GM23338 (cell line): Measurements from ENCODE around the gene POLR1A. TPM values are rescaled to one million over a fixed set of nuclear protein-coding genes. Genes with fewer than 3 reads are reported as not detected.

ENCODE experiments used
- ATAC-seq: fragments of 200-7000 bp; cut with Tn5 transposase; 3 replicates; pipeline ENCODE4 v1.9.1; 2020
- DNase-seq: peaks from one replicate; pipeline ENCODE4 v3.0.0-alpha.2; 2015; ENCODE audit warnings: low spot score
- H2AFZ ChIP-seq: fragments of 200-600 bp; sonication (generic); 2 replicates; pipeline ENCODE4 v1.8.0; 2016; ENCODE audit warnings: antibody characterized with exemption, mild to moderate bottlenecking, moderate library complexity
- H3F3A ChIP-seq: fragments of 200-600 bp; sonication (generic); replicated peaks from 2 replicates; pipeline ENCODE4 v1.8.0; 2017; ENCODE audit warnings: antibody characterized with exemption, mixed run types, low read depth
- H3K27ac ChIP-seq: fragments of 200-600 bp; sonication (generic); 2 replicates; pipeline ENCODE4 v1.6.1; 2016; ENCODE audit warnings: low read depth
- H3K27me3 ChIP-seq: fragments of 200-600 bp; sonication (generic); 2 replicates; pipeline ENCODE4 v1.8.0; 2016; ENCODE audit warnings: mild to moderate bottlenecking, mixed run types, moderate library complexity; ENCODE audit not compliant: insufficient read depth
- H3K36me3 ChIP-seq: fragments of 200-600 bp; sonication (generic); 2 replicates; pipeline ENCODE4 v1.8.0; 2016; ENCODE audit warnings: mild to moderate bottlenecking; ENCODE audit not compliant: insufficient read depth
- H3K4me1 ChIP-seq: fragments of 200-600 bp; sonication (generic); 2 replicates; pipeline ENCODE4 v1.8.0; 2016; ENCODE audit warnings: mild to moderate bottlenecking, moderate library complexity; ENCODE audit not compliant: insufficient read depth
- H3K4me2 ChIP-seq: fragments of 200-600 bp; sonication (generic); 2 replicates; pipeline ENCODE4 v1.7.1; 2017; ENCODE audit warnings: mixed run types
- H3K4me3 ChIP-seq: fragments of 200-600 bp; sonication (generic); 2 replicates; pipeline ENCODE4 v1.6.1; 2016; ENCODE audit warnings: mixed run types
- H3K79me2 ChIP-seq: fragments of 200-600 bp; sonication (generic); replicated peaks from 2 replicates; pipeline ENCODE4 v1.8.0; 2017; ENCODE audit warnings: mild to moderate bottlenecking; ENCODE audit not compliant: insufficient read depth
- H3K9me2 ChIP-seq: fragments of 200-600 bp; sonication (generic); 2 replicates; pipeline ENCODE4 v1.8.0; 2017; ENCODE audit not compliant: insufficient read depth
- H4K20me1 ChIP-seq: fragments of 200-600 bp; sonication (generic); replicated peaks from 2 replicates; pipeline ENCODE4 v1.8.0; 2017; ENCODE audit warnings: mild to moderate bottlenecking; ENCODE audit not compliant: insufficient read depth
- H3K27ac Mint-ChIP-seq: 2 replicates; pipeline ENCODE4 v1.8.0; 2020; ENCODE audit warnings: inconsistent platforms, mild to moderate bottlenecking, moderate library complexity, mixed read lengths
- H3K27me3 Mint-ChIP-seq: 3 replicates; pipeline ENCODE4 v1.8.0; 2022; ENCODE audit warnings: low read depth, mild to moderate bottlenecking, moderate library complexity, mixed read lengths, inconsistent platforms; ENCODE audit not compliant: insufficient read depth, poor library complexity
- H3K36me3 Mint-ChIP-seq: 3 replicates; pipeline ENCODE4 v1.8.0; 2021; ENCODE audit warnings: low read depth, mild to moderate bottlenecking, inconsistent platforms, moderate library complexity, mixed read lengths
- H3K4me1 Mint-ChIP-seq: 3 replicates; pipeline ENCODE4 v1.8.0; 2020; ENCODE audit warnings: mild to moderate bottlenecking, inconsistent platforms, mixed read lengths
- H3K4me3 Mint-ChIP-seq: 3 replicates; pipeline ENCODE4 v1.8.0; 2021; ENCODE audit warnings: moderate library complexity, mild to moderate bottlenecking, inconsistent platforms, mixed read lengths
- H3K9me3 Mint-ChIP-seq: 3 replicates; pipeline ENCODE4 v1.8.0; 2020; ENCODE audit warnings: moderate library complexity, mild to moderate bottlenecking, inconsistent platforms, mixed read lengths
- CREB1 ChIP-seq: fragments of 250-450 bp; sonication (Bioruptor Pico); IDR thresholded peaks from 2 replicates; pipeline ENCODE4 v1.5.0; 2020; ENCODE audit warnings: low read depth, mild to moderate bottlenecking, moderate library complexity
- EZH2 ChIP-seq: fragments of 200-600 bp; sonication (generic); IDR thresholded peaks from one replicate; pipeline ENCODE4 v1.8.0; 2017; ENCODE audit warnings: antibody characterized with exemption, mild to moderate bottlenecking, low read depth; ENCODE audit not compliant: unreplicated experiment
- EZH2phosphoT487 ChIP-seq: fragments of 200-600 bp; sonication (generic); IDR thresholded peaks from one replicate; pipeline ENCODE4 v1.8.1; 2018; ENCODE audit warnings: antibody characterized with exemption; ENCODE audit not compliant: unreplicated experiment
- JUNB ChIP-seq: IDR thresholded peaks from one replicate; pipeline ENCODE4 v1.6.1; 2016; ENCODE audit warnings: antibody characterized with exemption; ENCODE audit not compliant: unreplicated experiment
- NANOG ChIP-seq: IDR thresholded peaks from 2 replicates; pipeline ENCODE4 v1.6.1; 2016; ENCODE audit warnings: antibody characterized with exemption, borderline replicate concordance
- POLR2AphosphoS5 ChIP-seq: IDR thresholded peaks from 2 replicates; pipeline ENCODE4 v1.6.1; 2016; ENCODE audit warnings: antibody characterized with exemption, low read depth
- REST ChIP-seq: IDR thresholded peaks from one replicate; pipeline ENCODE4 v1.6.1; 2018; ENCODE audit warnings: antibody characterized with exemption; ENCODE audit not compliant: unreplicated experiment
- STAT1 ChIP-seq: IDR thresholded peaks from one replicate; pipeline ENCODE4 v1.6.1; 2016; ENCODE audit warnings: antibody characterized with exemption; ENCODE audit not compliant: unreplicated experiment
- ZNF114 ChIP-seq: fragments of 250-450 bp; sonication (Bioruptor Pico); IDR thresholded peaks from 2 replicates; pipeline ENCODE4 v1.5.0; 2020; ENCODE audit warnings: mild to moderate bottlenecking, moderate library complexity
- ZNF331 ChIP-seq: fragments of 250-450 bp; sonication (Bioruptor Pico); IDR thresholded peaks from 2 replicates; pipeline ENCODE4 v1.5.0; 2020; ENCODE audit warnings: low read depth, mild to moderate bottlenecking, moderate library complexity
- polyA plus RNA-seq: library from polyadenylated mRNA; unstranded; fragments of >200 nt; fragmentation: Nextera tagmentation; extraction: Ambion mirVana; gene quantifications from 2 replicates; pipeline ENCODE4 v1.2.1, GENCODE V29; 2016
- total RNA-seq: library from RNA; depleted of rRNA; stranded (reverse); fragments of >200 nt; shearing (Covaris generic); gene quantifications from 2 replicates; pipeline ENCODE4 v1.2.3, GENCODE V29; 2014
- TF ChIP-seq, protein P1 (sequence below), 2 experiments: fragments of 200-600 bp in 1 of 2; sonication (generic) in 1 of 2; conservative IDR thresholded peaks; 2 replicates each; pipeline versions ENCODE4 v1.5.1 to v1.6.1; 2016 to 2017; ENCODE audit warnings: antibody characterized with exemption in 2 of 2, low read depth in 2 of 2, mild to moderate bottlenecking in 2 of 2, moderate library complexity in 1 of 2
- TF ChIP-seq, protein P2 (sequence below): IDR thresholded peaks from 2 replicates; pipeline ENCODE4 v1.6.1; 2016; ENCODE audit warnings: antibody characterized with exemption
- TF ChIP-seq, protein P3 (sequence below): fragments of 250-450 bp; sonication (Bioruptor Pico); IDR thresholded peaks from 2 replicates; pipeline ENCODE4 v1.5.0; 2020; ENCODE audit warnings: mild to moderate bottlenecking, moderate library complexity

The POLR1A gene
- total and polyA plus RNA-seq, 2 experiments from 2014 or later = 13.8 to 43.2 TPM

DNA sequence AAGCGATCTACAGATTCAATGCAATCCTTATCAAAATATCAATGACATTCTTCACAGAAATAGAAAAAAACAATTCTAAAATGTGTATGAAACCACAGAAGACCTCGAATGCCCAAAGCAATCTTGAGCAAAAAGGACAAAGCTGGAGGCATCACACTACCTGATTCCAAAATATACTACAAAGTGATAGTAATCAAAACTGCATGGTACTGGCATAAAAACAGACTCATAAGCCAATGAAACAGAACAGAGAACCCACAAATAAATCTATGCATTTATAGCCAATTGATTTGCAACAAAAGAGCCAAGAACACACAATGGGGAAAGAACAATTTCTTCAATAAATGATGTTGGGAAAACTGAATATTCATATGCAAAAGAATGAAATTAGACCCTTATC, 99.2 kb downstream of the POLR1A start:
- H3K27me3 ChIP-seq = no peaks in the 10 kb centered on the region
- no peaks in the 10 kb centered on the region for H3F3A ChIP-seq
- no peak overlapping the region for H2AFZ ChIP-seq
- H3K36me3 ChIP-seq = no peaks in the 10 kb centered on the region
- Mint-ChIP-seq H3K9me3 (peaks cover 31% of the 10 kb centered on the region), H3K27ac (no peak overlapping the region), H3K36me3 (peaks cover 3% of the 10 kb centered on the region; the same call in 1 of the 3 replicates), H3K4me3 (no peak overlapping the region), H3K4me1 (no peaks in the 10 kb centered on the region; the same call in 2 of the 3 replicates), H3K27me3 (peaks cover 3% of the 10 kb centered on the region)
- H3K4me3 ChIP-seq = no peak overlapping the region
- no peaks in the 10 kb centered on the region for H3K4me1 ChIP-seq
- no peaks in the 10 kb centered on the region for H4K20me1 ChIP-seq
- DNase-seq (no peak), ATAC-seq (no peak)
- H3K27ac ChIP-seq = no peak overlapping the region
- peaks cover 3% of the 10 kb centered on the region; the same call in 1 of the 2 replicates for H3K9me2 ChIP-seq
- TF ChIP-seq, protein P1, sequence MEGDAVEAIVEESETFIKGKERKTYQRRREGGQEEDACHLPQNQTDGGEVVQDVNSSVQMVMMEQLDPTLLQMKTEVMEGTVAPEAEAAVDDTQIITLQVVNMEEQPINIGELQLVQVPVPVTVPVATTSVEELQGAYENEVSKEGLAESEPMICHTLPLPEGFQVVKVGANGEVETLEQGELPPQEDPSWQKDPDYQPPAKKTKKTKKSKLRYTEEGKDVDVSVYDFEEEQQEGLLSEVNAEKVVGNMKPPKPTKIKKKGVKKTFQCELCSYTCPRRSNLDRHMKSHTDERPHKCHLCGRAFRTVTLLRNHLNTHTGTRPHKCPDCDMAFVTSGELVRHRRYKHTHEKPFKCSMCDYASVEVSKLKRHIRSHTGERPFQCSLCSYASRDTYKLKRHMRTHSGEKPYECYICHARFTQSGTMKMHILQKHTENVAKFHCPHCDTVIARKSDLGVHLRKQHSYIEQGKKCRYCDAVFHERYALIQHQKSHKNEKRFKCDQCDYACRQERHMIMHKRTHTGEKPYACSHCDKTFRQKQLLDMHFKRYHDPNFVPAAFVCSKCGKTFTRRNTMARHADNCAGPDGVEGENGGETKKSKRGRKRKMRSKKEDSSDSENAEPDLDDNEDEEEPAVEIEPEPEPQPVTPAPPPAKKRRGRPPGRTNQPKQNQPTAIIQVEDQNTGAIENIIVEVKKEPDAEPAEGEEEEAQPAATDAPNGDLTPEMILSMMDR (conservative IDR thresholded peaks at IDR 0.05; ENCODE audit: low read depth in 2 of 2) = no peak
- TF ChIP-seq EZH2phosphoT487 (no peak), CREB1 (no peak), POLR2AphosphoS5 (no peak), NANOG (no peak), ZNF331 (no peak), STAT1 (no peak), EZH2 (no peak), REST (no peak), ZNF114 (CRISPR knock-in tag) (no peak), JUNB (no peak)
- TF ChIP-seq, protein P2, sequence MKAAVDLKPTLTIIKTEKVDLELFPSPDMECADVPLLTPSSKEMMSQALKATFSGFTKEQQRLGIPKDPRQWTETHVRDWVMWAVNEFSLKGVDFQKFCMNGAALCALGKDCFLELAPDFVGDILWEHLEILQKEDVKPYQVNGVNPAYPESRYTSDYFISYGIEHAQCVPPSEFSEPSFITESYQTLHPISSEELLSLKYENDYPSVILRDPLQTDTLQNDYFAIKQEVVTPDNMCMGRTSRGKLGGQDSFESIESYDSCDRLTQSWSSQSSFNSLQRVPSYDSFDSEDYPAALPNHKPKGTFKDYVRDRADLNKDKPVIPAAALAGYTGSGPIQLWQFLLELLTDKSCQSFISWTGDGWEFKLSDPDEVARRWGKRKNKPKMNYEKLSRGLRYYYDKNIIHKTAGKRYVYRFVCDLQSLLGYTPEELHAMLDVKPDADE = no peak
- TF ChIP-seq, protein P3, sequence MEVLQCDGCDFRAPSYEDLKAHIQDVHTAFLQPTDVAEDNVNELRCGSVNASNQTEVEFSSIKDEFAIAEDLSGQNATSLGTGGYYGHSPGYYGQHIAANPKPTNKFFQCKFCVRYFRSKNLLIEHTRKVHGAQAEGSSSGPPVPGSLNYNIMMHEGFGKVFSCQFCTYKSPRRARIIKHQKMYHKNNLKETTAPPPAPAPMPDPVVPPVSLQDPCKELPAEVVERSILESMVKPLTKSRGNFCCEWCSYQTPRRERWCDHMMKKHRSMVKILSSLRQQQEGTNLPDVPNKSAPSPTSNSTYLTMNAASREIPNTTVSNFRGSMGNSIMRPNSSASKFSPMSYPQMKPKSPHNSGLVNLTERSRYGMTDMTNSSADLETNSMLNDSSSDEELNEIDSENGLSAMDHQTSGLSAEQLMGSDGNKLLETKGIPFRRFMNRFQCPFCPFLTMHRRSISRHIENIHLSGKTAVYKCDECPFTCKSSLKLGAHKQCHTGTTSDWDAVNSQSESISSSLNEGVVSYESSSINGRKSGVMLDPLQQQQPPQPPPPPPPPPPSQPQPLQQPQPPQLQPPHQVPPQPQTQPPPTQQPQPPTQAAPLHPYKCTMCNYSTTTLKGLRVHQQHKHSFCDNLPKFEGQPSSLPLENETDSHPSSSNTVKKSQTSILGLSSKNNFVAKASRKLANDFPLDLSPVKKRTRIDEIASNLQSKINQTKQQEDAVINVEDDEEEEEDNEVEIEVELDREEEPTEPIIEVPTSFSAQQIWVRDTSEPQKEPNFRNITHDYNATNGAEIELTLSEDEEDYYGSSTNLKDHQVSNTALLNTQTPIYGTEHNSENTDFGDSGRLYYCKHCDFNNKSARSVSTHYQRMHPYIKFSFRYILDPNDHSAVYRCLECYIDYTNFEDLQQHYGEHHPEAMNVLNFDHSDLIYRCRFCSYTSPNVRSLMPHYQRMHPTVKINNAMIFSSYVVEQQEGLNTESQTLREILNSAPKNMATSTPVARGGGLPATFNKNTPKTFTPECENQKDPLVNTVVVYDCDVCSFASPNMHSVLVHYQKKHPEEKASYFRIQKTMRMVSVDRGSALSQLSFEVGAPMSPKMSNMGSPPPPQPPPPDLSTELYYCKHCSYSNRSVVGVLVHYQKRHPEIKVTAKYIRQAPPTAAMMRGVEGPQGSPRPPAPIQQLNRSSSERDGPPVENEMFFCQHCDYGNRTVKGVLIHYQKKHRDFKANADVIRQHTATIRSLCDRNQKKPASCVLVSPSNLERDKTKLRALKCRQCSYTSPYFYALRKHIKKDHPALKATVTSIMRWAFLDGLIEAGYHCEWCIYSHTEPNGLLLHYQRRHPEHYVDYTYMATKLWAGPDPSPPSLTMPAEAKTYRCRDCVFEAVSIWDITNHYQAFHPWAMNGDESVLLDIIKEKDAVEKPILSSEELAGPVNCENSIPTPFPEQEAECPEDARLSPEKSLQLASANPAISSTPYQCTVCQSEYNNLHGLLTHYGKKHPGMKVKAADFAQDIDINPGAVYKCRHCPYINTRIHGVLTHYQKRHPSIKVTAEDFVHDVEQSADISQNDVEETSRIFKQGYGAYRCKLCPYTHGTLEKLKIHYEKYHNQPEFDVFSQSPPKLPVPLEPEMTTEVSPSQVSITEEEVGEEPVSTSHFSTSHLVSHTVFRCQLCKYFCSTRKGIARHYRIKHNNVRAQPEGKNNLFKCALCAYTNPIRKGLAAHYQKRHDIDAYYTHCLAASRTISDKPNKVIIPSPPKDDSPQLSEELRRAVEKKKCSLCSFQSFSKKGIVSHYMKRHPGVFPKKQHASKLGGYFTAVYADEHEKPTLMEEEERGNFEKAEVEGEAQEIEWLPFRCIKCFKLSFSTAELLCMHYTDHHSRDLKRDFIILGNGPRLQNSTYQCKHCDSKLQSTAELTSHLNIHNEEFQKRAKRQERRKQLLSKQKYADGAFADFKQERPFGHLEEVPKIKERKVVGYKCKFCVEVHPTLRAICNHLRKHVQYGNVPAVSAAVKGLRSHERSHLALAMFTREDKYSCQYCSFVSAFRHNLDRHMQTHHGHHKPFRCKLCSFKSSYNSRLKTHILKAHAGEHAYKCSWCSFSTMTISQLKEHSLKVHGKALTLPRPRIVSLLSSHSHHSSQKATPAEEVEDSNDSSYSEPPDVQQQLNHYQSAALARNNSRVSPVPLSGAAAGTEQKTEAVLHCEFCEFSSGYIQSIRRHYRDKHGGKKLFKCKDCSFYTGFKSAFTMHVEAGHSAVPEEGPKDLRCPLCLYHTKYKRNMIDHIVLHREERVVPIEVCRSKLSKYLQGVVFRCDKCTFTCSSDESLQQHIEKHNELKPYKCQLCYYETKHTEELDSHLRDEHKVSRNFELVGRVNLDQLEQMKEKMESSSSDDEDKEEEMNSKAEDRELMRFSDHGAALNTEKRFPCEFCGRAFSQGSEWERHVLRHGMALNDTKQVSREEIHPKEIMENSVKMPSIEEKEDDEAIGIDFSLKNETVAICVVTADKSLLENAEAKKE = no peak
- H3K4me2 ChIP-seq = no peak overlapping the region
- no peaks in the 10 kb centered on the region for H3K79me2 ChIP-seq
